NCI-H1694 treated with DMSO at 0.1 percent for 48 hours (cell line): ENCODE measurements around the gene ACSF3.

Experiments used
- DNase-seq: peaks from one replicate; lab custom pipeline; 2025; lab: John Stamatoyannopoulos, UW

Gene ACSF3

DNA sequence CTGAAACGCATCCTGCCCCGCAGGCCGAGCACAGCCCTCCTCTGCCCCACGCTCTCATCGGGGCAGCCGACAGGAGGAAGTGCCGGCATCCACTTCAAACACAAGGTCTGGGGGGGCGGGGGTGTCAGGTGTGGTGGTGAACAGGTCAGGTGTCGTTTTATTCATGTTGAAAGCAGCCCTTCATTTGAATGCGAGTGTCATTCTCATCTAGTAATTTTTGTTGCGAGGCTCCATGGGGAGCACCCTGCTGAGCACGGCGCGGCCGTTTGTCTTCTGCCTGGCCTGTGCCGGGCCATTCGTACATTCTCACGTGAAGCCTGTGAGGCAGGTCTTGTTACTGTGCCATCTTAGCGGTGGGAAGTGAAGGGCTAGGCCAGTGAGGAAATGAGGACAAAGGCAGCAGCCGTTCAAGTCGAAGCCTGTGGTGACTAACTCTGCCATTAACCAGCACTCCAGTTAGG lies 1.9 kb downstream of the ACSF3 start:
- no peak for DNase-seq

DNA sequence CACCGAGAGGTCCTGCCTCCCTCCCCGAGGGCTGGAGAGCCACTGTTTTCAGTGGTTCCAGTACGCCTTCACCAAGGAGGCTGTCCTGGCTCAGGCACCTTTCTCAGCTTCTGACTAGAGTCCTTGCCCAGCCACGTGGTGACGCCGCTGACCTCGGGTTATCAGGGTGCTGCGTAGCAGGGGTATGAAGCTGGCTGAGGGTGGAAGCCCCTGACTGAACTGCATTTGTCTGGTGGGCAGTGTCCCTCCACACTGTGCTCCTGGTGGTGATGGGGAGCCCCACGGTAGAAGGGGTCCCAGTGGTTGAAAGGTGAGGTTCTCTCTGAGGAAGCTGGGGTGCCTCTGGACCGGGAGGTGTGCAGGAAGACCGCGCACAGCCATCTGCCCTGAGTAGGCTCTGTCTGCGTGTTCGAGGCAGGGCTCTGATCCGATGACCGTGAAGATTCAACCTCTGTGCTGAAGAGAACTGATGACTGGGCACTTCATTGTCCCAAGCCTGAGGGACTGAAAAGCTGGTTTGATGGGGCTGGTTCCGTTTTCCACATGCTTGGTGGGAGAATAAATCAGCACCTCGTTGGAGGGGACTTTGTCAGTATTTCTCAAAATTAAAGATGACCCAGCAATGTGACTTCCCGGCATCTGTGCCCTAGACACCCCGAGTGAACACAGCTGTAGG lies 2.5 kb downstream of the ACSF3 start:
- no peak for DNase-seq

DNA sequence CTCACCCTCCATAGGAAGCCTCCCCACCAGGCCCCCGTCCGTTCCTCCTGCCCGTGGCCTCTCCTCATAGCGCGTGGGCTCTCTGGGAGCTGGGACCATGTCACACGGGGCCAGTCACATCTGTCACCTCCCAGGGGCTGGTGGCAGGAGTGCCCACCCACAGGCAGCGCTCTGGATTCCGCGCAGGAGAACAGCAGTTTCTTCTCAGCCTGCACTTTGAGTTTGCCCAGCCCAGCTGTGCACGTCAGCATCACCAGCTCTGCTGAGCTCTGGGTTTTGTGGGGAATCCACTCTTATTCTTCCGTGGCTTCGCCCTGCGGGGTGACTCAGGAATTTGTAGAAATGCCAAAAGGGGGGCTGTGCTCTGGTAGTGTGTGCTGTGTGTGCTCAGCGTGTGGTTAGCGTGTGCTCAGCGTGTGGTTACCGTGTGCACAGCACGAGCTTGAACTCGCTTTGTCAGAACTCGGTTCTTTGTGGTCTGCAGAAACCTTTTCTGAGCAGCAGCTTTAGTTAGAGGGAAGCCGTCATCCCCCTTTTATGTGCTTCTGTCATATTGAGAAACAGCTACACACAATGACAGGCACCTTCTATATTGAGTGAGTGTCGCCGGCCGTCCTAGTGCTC lies 3.2 kb downstream of the ACSF3 start:
- DNase-seq: no peak

DNA sequence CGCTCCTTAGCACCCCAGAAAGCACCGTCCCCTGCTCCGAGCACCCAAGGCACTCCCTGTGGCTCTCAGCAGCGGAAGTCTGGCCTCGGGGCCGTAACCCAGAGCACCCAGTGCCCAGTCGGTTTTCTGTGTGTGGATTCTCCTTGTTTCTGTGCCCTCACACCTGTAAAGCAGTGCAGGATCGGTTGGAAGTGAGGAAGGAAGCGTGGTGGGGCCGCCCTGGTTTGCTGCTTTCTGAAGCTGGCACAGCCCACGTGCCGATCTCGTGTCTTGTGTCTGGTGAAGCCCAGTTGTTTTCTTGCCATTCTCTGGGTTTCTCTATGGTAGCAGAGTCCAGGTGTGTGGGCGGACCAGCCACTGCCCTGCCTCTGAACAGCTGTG lies 3.7 kb downstream of the ACSF3 start:
- no peak for DNase-seq

DNA sequence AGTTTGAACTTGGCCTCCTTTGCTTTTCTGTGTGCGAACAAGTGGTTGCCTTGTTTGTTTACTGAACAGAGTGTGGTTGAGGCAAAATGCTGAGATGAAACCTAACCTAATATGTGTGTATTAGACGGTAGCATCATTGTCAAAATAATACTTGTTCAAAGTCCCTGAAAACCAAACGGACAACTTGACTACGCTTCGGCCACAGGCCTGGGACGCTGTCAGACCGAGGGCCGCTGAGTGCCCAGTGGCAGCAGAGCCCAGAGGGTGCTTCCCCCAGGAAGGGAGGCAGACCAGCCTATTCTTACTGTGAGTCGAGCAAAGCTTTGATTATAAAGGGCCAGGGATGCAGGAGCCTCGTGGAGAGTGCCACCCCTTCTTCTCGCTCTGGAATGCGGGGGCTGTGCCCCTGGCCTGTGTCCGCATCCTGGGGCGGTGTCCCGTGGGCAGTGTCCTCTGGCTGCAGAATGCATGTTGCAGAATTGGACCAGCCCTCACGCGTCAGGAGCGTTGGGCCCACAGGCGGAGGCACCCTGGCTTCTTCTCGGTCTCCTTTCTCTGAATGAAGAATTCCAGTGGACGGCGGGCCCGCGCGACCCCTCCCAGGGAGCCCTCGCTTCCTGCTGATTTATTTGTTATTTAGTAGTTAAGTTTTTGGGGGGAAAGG lies 5.2 kb downstream of the ACSF3 start:
- DNase-seq: no peak

DNA sequence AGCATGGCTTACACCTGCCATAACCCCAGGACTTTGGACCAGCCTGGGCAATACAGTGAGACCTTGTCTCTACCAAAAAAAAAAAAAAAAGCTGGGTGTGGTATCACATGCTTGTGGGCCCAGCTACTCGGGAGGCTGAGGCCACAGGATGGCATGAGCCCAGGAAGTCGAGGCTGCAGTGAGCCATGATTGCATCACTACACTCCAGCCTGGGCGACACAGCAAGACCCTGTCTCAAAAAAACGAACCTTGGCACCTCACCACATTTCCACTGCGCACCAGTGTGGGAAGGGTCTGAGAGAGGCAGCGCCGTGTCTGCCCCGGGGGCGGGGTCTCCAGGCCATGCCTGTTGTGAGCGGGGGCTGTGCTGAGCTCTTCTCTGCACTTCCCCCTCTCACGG lies 6.3 kb downstream of the ACSF3 start:
- no peak for DNase-seq

DNA sequence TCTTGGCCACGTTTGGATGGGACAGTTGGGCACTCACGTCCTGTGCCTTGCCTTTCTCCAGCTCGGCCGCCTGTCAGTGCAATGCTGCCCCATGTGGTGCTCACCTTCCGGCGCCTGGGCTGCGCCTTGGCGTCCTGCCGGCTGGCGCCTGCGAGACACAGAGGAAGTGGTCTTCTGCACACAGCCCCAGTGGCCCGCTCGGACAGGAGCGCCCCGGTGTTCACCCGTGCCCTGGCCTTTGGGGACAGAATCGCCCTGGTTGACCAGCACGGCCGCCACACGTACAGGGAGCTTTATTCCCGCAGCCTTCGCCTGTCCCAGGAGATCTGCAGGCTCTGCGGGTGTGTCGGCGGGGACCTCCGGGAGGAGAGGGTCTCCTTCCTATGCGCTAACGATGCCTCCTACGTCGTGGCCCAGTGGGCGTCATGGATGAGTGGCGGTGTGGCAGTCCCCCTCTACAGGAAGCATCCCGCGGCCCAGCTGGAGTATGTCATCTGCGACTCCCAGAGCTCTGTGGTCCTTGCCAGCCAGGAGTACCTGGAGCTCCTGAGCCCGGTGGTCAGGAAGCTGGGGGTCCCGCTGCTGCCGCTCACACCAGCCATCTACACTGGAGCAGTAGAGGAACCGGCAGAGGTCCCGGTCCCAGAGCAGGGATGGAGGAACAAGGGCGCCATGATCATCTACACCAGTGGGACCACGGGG lies 7.1 kb downstream of the ACSF3 start:
- DNase-seq: no peak

DNA sequence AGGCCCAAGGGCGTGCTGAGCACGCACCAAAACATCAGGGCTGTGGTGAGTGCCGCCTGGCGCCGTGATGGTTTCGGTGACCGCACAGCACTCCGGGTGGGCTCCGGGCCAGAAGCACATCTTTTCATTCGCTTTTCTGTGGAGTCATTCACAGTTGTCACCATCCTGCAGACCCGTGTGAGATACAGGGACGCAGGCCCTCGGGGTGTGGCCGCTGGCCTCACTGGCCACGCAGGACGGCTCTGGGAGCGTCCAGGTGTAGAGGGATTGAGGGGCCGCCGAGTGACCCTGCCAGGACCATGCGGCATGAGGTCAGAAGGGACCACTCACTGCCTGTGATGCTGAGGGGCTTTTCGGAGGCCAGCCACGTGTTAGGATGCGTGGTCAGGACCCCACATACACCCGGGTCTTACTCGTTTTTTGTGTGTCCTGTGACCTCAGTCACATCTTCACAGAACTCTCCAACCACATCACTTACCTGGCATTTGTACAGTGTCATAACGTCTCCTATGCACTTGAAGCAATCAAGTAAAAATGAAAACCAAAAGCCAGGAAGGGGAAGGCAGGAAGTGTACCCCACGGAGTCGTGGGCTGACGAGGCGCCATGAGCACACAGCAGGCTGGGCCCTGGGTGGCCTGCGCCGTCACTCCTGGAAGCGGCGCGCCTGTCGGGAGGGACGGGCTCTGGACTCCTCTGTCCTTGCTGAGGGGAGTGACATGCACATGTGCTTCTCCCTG lies 7.8 kb downstream of the ACSF3 start:
- no peak for DNase-seq

DNA sequence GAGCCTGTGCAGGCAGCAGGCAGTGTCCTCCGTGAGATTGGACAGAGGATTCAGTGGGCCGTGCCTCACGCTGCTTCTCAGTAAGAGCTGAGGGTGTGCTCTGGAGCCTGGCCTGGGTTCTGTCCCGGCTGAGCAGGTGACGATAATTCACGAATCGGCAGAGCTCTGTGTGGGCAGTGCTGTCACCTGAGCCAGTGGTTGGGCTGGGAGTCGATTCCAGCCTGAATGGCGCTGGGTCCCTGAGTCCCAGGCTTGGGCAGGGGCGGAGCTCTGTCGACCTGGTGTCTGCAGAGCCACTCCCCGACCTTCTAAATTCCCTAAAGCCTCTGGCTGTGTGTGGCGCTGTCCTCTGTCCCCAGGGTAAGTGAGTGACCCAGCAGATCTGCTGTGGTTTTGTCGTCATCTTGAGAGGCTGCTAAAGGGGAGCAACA lies 8.4 kb downstream of the ACSF3 start:
- no peak for DNase-seq

DNA sequence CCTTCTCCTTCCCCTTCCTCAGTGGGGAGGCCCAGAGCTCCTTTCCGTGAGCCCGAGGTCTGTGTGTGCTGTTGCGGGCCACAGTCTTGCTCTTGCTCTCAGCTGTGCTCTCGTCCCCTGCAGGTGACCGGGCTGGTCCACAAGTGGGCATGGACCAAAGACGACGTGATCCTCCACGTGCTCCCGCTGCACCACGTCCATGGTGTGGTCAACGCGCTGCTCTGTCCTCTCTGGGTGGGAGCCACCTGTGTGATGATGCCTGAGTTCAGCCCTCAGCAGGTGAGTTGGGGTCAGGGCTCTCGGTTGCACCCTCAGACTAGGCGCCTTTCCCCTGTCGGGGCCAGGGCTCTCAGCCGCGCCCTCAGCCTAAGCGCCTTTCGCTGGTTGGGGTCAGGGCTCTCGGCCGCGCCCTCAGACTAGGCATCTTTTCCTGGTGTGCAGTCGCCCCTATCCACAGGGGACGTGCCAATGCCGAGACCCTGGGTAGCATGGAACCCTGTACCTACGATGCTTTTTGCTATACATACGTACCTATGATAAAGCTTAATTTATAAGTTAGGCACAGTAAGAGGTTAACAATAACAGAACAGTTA lies 8.9 kb downstream of the ACSF3 start:
- DNase-seq: no peak

DNA sequence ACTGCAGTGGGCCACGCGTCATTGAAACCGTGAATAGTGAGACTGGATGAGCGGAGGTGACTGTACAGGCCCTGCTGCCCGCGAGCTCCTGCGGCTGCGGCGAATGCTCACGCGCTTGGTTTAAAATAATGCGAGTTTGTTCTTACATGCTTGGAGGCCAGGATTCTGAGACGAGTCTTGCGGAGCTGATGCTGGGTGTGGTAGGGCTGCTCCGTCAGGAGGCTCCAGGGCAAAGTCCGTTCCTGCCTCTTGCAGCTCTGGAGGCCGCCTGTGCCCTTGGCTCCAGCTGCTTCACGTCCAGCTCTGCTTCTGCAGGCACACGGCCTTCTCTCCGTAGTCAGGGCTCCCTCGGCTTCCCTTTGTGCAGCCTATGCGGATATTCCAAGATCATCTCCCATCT lies 9.5 kb downstream of the ACSF3 start:
- DNase-seq: no peak

DNA sequence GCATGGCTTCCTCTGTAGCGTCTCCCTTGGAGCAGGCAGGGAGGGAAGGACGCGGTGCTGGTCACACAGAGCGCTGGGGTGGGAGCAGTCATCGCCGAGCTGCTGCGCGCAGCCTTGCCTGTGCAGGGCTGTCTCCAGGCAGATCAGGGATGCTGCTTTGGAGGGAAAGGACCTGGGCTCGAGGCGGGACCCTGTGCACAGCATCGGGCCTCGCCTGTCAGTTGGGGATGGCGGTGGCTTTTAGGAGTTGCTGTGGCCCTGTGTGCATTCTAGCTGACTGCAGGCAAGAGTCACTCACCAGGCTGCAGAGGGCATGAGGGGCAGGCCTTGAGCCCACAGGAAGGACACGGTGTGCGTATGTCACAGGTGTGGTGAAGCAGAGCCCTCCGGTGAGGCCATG lies 10.1 kb downstream of the ACSF3 start:
- DNase-seq: no peak

DNA sequence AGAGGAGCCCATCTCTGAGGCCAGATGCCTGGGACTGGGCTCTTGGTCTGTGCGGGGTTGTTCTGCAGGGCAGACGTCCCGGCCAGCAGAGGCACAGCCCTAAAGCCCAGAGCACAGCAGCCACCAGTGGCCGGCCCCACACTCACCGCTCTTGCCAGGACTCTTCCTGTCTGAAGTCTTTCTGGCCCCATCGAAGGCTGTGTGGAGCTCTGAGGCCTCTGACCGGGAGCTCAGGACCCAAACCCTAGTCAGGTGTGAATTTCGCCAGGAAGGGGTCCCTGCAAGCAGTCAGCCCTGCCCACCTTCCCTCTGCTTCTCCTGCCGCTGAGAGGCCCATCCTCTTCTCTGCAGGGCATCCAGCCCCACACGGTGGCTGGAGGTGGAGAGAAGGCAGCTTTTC lies 10.7 kb downstream of the ACSF3 start:
- DNase-seq: no peak

DNA sequence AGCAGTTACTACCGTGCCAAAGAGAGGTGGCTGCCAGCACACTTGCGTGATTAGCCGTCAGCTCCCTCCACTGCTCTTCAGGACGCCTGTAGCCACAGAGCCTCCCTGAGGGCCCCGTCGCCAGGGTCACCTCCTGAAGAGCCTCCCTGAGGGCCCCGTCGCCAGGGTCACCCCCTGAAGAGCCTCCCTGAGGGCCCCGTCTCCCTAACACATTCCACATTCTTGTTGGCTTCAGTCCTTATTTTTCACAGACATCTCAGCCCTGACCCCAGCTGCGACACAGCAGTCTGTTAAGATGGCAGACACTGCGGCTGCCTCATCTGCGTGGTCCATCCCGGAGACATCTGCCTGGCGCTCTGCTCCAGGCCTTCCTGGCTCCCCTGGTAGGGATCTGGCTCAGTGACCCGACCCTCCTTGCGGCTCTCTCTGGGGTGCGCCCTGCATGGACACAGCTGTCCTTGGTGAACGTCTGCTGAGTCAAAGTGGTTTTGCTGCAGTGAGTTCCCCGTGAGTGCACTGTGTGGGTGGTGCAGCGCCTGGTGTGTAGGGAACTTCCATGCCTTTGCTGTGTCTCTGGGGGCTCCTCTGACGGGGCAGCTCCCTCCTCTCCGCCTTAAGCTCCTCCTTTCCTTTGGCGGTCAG lies 11.4 kb downstream of the ACSF3 start:
- DNase-seq: no peak

DNA sequence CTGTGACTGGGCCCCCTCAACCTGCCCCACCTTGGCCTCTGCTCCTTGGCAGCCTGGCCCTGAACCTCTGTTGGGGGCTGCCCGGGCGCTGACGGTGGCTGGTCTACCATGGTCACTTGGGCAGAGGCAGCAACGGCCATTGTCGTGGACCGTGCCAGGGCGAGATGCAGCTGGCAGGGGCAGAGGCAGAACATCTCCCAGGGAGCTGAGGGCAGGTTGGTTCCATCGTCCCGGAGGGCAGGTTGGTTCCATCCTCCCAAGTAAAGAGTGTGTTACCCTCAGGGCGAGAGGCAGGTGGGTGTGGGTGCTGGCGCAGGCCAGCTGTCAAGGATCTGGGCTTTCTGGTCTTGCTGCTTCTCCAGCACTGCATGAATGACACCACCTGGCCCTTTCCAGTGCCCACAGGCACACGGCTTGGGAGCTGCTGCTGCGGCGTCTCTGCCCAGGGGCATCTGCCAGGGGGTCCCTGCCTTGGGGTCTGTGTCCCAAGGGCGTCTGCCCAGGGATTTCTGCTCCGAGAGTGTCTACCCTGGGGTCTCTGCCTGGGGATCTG lies 12.0 kb downstream of the ACSF3 start:
- DNase-seq: no peak

DNA sequence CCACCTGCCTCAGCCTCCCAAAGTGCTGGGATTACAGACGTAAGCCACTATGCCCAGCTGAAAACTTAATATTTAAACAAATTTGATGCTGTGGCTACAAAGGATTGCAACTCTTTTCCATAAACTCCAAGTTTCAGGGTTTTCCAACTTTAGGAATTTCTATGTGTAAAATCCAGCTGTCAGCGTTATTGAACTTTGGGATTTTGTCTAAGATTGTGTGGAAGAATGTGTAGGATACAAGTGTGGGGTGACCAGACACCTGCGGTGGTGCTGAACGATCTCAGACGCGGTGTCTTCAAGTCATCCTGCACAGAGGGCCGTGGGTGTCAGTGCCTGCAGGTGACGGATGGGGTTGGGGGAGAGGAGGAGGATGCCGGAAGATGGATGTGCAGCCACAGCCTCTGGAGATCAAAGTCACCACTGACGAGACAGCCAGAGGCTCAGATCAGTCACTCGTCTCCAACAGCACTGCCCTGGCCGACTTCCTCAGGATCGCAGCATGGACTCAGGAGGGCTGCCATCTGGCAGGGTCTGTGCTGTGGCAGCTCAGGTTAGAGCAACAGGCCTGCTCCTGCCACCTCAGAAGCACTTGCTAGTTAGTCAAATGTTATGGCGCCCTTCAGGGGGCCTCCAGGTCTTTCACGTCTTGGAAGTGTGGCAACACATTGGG lies 13.0 kb downstream of the ACSF3 start:
- DNase-seq: no peak

DNA sequence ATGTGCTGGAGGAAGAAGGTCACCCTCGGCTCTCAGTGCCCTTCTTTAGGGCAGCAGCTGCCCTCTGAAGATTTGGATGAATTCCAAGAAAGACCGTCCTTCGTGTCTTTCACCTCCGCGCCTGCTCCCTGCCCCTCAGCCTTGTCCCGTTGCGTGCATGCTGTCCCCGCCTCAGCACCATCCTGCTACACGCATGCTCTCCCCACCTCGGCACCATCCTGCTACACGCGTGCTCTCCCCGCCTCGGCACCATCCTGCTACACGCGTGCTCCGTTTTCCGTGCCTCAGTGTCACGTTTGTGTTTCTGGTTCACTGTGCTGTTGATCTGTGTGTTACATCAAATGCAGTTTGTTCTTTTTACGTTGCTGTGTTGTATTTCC lies 13.5 kb downstream of the ACSF3 start:
- DNase-seq: no peak

DNA sequence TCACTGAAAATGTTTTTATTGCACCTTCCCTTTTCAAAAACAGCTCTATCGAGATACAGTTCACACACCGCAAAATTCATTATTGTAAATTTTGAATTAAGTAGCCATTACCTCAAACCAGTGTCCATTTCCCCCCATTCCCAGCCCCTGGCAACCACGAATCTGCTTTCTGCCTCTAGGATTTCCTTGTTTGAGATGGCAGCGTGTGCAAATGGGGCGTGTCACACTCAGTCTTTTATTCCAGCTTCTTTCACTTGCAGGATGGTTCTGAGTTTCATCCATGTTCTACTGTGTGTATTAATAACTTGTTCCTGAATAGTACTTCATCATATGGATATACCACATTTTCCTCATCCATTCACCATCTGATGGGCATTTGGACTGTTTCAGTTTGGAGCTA lies 14.8 kb downstream of the ACSF3 start:
- DNase-seq: no peak

DNA sequence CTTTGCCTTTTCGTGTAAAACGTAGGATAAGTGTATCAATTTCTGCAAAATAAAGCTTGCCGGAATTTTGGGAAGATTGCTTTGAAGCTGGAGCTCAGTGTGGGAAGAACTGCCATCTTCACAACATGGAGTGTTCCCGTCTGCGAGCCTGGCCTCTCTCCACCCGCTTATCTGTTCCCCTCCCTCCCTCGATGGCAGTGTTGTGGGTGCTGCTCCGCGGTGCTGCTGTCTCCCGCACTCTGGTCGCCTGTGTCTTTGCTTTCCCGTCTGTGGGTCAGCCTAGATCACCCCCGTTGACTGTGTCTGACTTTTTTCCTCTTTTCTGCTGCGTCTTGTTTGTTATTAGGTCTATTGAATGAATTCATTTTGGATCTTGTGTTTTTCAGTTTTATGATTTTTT lies 17.0 kb downstream of the ACSF3 start:
- no peak for DNase-seq

DNA sequence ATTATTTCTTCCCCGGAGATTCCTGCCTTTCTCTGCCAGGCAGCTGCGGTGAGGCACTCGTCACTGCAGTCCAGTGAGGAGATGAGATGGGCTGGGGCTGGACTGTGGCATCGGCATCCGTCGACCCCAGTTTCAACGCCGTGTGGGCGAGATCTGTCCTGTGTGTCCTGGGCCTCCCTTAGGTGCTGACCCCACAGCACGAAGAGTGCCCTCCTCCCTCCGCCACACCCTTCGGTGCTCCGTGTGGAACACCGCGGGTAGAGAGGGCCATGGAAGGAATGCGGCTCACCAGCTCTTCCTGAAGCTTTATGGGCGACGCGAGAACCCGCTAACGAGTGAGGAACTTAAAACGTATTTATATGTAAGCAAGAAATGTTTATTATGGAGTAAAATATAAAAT lies 17.6 kb downstream of the ACSF3 start:
- DNase-seq: no peak
